ENCODE measurements around the gene OR52W1. TPM values are rescaled to one million over a fixed set of nuclear protein-coding genes. Genes with fewer than 3 reads are reported as not detected.

OR52W1 gene
- total and polyA plus RNA-seq, 2 donors (not counting 3 experiments of a cell fraction or from before 2014, with no cell fraction given), result not detected

GRCh38 chr11:6151117-6151516 is 47.9 kb upstream of the OR52W1 start:
- Histone ChIP-seq H2AFZ (ENCODE audit: low read depth, low read length) (no peak overlapping the region), H3K9ac (replicated peaks; ENCODE audit: extremely low read depth, insufficient read depth, low read length) (no peak overlapping the region), H3K27me3 (ENCODE audit: control insufficient read depth in 2 of 2, insufficient read depth in 2 of 2, low read length in 2 of 2) (no peaks in the 10 kb centered on the region), H3K4me1 (ENCODE audit: control insufficient read depth, extremely low read depth, insufficient read depth, low read length) (no peaks in the 10 kb centered on the region), H3K79me2 (ENCODE audit: control insufficient read depth, insufficient read depth, low read length) (no peaks in the 10 kb centered on the region), H3K36me3 (ENCODE audit: control insufficient read depth in 2 of 2, extremely low read depth in 1 of 2, insufficient read depth in 2 of 2, low read length in 2 of 2) (no peaks in the 10 kb centered on the region), H3K4me3 (replicated peaks in 1 of 3; ENCODE audit: insufficient read depth in 1 of 3, low read depth in 1 of 3, low read length in 3 of 3) (no peak overlapping the region), H3K4me2 (ENCODE audit: insufficient read depth, low read length) (no peak overlapping the region), H3K9me3 (replicated peaks; ENCODE audit: control insufficient read depth, insufficient read depth, low read length) (no peaks in the 10 kb centered on the region), H4K20me1 (replicated peaks; ENCODE audit: control insufficient read depth, extremely low read depth, insufficient read depth, low read length) (no peaks in the 10 kb centered on the region), H3K27ac (ENCODE audit: insufficient read depth, low read depth, low read length) (no peak overlapping the region), H3K9me1 (replicated peaks; ENCODE audit: control insufficient read depth, extremely low read depth, insufficient read depth, low read length) (no peaks in the 10 kb centered on the region)
- DNase-seq (ENCODE audit: low read depth, low spot score), result no peak
- dilution Hi-C loops (cut with MboI; ENCODE audit: extremely low pct_ligation_motif_present, low sequenced_read_pairs), result no loop called here
- intact Hi-C loops (cut with micrococcal nuclease), result no loop called here
- BruUV-seq (replicated peaks), result no TSS peak
- FAIRE-seq, result no peak
- ChIA-PET POLR2A (no interaction called here), CTCF (no interaction called here)
- TF ChIP-seq CTCF (IDR thresholded peaks at IDR 0.05; ENCODE audit: extremely low read depth in 1 of 2, insufficient read depth in 1 of 2, low read depth in 1 of 2, low read length in 2 of 2) (no peak), MYC (IDR thresholded peaks at IDR 0.05; ENCODE audit: low read depth, low read length) (no peak), FOS (IDR thresholded peaks at IDR 0.05; ENCODE audit: borderline replicate concordance, insufficient read depth, low read length) (no peak), POLR2A (IDR thresholded peaks at IDR 0.05; ENCODE audit: low read depth, low read length) (no peak), EZH2 (IDR thresholded peaks at IDR 0.05; ENCODE audit: borderline replicate concordance, low read depth, low read length, severe bottlenecking) (no peak), MAX (IDR thresholded peaks at IDR 0.05; ENCODE audit: insufficient read depth, insufficient read length) (no peak), POLR2AphosphoS5 (IDR thresholded peaks at IDR 0.05; ENCODE audit: insufficient read depth, low read depth, low read length) (no peak), JUN (IDR thresholded peaks at IDR 0.05; ENCODE audit: borderline replicate concordance, insufficient read depth, insufficient read length, low read depth) (no peak), GATA2 (IDR thresholded peaks at IDR 0.05; ENCODE audit: insufficient read depth, insufficient read length, low read depth, low read length) (no peak)
